Brain microvascular endothelial cell (primary cell): Measurements from ENCODE around the gene STX4.

Experiments used
- DNase-seq: peaks from one replicate; pipeline ENCODE4 v3.0.0-alpha.2; 2020
- H3K27ac ChIP-seq: fragments of 250-450 bp; sonication (Bioruptor Pico); 2 replicates; pipeline ENCODE4 v1.5.1; 2020; ENCODE audit warnings: mild to moderate bottlenecking, moderate library complexity
- H3K27me3 ChIP-seq: fragments of 250-450 bp; sonication (Bioruptor Pico); replicated peaks from 2 replicates; pipeline ENCODE4 v1.5.1; 2020; ENCODE audit warnings: mild to moderate bottlenecking
- H3K36me3 ChIP-seq: fragments of 250-450 bp; sonication (Bioruptor Pico); replicated peaks from 2 replicates; pipeline ENCODE4 v1.5.1; 2020; ENCODE audit warnings: mild to moderate bottlenecking
- H3K4me3 ChIP-seq: 2 replicates; pipeline ENCODE4 v1.5.1; 2011; ENCODE audit warnings: low read depth, mild to moderate bottlenecking, control low read depth, low read length, moderate library complexity
- in situ Hi-C: cut with HindIII; loops from 2 replicates; pipeline ENCODE4 v1.10.0; 2017; ENCODE audit warnings: low sequenced_read_pairs, low pct_ligation_motif_present
- TF ChIP-seq, protein P1 (sequence below): IDR thresholded peaks from 2 replicates; pipeline ENCODE4 v1.5.1; 2011; ENCODE audit warnings: low read depth, mild to moderate bottlenecking, moderate library complexity, low read length, control low read depth, inconsistent platforms; ENCODE audit errors: missing control alignments

STX4 gene

GRCh38 chr16:31085873-31086628, 52.7 kb downstream of the STX4 start:
- no peak overlapping the region for H3K27ac ChIP-seq
- peaks cover 12% of the 10 kb centered on the region for H3K36me3 ChIP-seq
- no peak overlapping the region for H3K4me3 ChIP-seq
- in situ Hi-C loops: no loop called here
- no peak for DNase-seq
- H3K27me3 ChIP-seq: no peaks in the 10 kb centered on the region
- TF ChIP-seq, protein P1, sequence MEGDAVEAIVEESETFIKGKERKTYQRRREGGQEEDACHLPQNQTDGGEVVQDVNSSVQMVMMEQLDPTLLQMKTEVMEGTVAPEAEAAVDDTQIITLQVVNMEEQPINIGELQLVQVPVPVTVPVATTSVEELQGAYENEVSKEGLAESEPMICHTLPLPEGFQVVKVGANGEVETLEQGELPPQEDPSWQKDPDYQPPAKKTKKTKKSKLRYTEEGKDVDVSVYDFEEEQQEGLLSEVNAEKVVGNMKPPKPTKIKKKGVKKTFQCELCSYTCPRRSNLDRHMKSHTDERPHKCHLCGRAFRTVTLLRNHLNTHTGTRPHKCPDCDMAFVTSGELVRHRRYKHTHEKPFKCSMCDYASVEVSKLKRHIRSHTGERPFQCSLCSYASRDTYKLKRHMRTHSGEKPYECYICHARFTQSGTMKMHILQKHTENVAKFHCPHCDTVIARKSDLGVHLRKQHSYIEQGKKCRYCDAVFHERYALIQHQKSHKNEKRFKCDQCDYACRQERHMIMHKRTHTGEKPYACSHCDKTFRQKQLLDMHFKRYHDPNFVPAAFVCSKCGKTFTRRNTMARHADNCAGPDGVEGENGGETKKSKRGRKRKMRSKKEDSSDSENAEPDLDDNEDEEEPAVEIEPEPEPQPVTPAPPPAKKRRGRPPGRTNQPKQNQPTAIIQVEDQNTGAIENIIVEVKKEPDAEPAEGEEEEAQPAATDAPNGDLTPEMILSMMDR: no peak

GRCh38 chr16:31086629-31086906, 53.2 kb downstream of the STX4 start:
- H3K27ac ChIP-seq: no peak overlapping the region
- no peak overlapping the region for H3K4me3 ChIP-seq
- DNase-seq: no peak
- H3K27me3 ChIP-seq: no peaks in the 10 kb centered on the region
- H3K36me3 ChIP-seq: peaks cover 12% of the 10 kb centered on the region
- in situ Hi-C loops: no loop called here
- TF ChIP-seq, protein P1: no peak

DNA sequence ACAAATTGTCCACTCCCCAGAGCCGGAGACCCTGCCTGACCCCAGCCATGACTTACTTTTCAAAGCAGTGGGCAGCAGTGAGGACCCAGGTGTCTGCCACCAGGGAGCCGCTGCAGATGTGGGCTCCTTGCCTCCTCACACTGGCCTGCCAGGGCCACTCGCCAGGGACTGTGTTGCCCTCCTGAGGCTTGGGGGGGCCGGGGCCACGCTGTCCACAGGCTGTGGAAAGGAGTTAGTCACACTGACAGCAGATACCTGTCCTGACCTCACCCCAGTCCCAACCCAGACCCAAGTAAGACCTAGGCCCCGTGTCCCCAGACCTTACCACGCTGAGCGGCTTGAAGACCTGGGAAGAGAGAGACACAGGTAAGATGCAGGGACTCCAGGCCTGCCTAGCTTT, 54.1 kb downstream of the STX4 start:
- no peak for DNase-seq
- no peak overlapping the region for H3K27ac ChIP-seq
- peaks cover 12% of the 10 kb centered on the region for H3K36me3 ChIP-seq
- TF ChIP-seq, protein P1: no peak
- H3K27me3 ChIP-seq: no peaks in the 10 kb centered on the region
- in situ Hi-C loops: no loop called here
- H3K4me3 ChIP-seq: no peak overlapping the region

GRCh38 chr16:31087971-31088370, 54.6 kb downstream of the STX4 start:
- no peaks in the 10 kb centered on the region for H3K27me3 ChIP-seq
- no peak overlapping the region for H3K4me3 ChIP-seq
- DNase-seq: no peak
- no peak overlapping the region for H3K27ac ChIP-seq
- TF ChIP-seq, protein P1: no peak
- in situ Hi-C loops: no loop called here
- peaks cover 12% of the 10 kb centered on the region for H3K36me3 ChIP-seq

GRCh38 chr16:31088459-31089183, 55.3 kb downstream of the STX4 start, which contains the start of gene PRSS53:
Gene PRSS53, minus strand, starts transcription at chr16:31088943. Its CDS starts 134 bp downstream, at chr16:31088809.
- Histone ChIP-seq H3K27ac (no peak within 1 kb of the TSS), H3K36me3 (peaks cover 12% of the 10 kb centered on the region), H3K4me3 (no peak within 1 kb of the TSS), H3K27me3 (no peaks in the 10 kb centered on the region)
- TF ChIP-seq, protein P1: no peak
- no peak for DNase-seq
- in situ Hi-C loops: no loop called here
